SH-SY5Y (cell line): ENCODE data around the gene TMEM132C.

Source experiments
- GATA2 ChIP-seq: IDR thresholded peaks from 2 replicates; pipeline ENCODE4 v1.6.1; 2011; ENCODE audit warnings: mild to moderate bottlenecking, low read depth, low read length
- GATA3 ChIP-seq: IDR thresholded peaks from 2 replicates; pipeline ENCODE4 v1.6.1; 2011; ENCODE audit warnings: low read depth, mild to moderate bottlenecking, low read length, moderate library complexity

- TF ChIP-seq GATA2 (no peak), GATA3 (no peak)
Observed at GRCh38 chr12:128600886-128601285, 333.9 kb downstream of the TMEM132C start.
